ENCODE measurements around the gene EXOC3.
A peak's percentile ranks its signal among the peaks of the same experiment; 100 is the strongest.
"Not testable (repeated sequence)": the region's sequence is repeated elsewhere in the genome, so short reads cannot be mapped to it uniquely, and the experiment has no call there.

The EXOC3 gene

DNA sequence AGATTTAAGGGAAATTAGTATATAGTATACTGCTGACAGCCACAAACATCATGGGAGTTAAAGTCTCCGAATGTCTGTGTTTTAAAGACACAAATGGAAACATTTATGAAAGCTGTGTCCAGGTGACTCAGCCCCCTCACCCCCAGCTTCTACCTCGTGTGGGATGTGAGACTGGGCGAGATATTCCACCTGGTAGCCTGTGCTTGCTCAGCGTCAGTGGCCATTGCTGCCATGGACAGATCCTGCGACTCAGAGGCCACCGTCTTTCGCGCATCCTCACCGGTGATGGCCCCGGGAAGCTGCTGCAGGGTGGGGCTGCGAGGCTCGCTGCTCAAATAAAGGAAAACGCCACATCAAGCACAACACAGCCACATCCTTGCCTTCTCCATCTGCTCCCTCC, 31.2 kb upstream of the EXOC3 start:
- no peak overlapping the region for H3K4me3 ChIP-seq (ENCODE audit: low read length)
- no peak for DNase-seq (ENCODE audit: low read depth)
- TF ChIP-seq, protein P1, sequence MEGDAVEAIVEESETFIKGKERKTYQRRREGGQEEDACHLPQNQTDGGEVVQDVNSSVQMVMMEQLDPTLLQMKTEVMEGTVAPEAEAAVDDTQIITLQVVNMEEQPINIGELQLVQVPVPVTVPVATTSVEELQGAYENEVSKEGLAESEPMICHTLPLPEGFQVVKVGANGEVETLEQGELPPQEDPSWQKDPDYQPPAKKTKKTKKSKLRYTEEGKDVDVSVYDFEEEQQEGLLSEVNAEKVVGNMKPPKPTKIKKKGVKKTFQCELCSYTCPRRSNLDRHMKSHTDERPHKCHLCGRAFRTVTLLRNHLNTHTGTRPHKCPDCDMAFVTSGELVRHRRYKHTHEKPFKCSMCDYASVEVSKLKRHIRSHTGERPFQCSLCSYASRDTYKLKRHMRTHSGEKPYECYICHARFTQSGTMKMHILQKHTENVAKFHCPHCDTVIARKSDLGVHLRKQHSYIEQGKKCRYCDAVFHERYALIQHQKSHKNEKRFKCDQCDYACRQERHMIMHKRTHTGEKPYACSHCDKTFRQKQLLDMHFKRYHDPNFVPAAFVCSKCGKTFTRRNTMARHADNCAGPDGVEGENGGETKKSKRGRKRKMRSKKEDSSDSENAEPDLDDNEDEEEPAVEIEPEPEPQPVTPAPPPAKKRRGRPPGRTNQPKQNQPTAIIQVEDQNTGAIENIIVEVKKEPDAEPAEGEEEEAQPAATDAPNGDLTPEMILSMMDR (conservative IDR thresholded peaks at IDR 0.05; ENCODE audit: low read depth, low read length): no peak

DNA sequence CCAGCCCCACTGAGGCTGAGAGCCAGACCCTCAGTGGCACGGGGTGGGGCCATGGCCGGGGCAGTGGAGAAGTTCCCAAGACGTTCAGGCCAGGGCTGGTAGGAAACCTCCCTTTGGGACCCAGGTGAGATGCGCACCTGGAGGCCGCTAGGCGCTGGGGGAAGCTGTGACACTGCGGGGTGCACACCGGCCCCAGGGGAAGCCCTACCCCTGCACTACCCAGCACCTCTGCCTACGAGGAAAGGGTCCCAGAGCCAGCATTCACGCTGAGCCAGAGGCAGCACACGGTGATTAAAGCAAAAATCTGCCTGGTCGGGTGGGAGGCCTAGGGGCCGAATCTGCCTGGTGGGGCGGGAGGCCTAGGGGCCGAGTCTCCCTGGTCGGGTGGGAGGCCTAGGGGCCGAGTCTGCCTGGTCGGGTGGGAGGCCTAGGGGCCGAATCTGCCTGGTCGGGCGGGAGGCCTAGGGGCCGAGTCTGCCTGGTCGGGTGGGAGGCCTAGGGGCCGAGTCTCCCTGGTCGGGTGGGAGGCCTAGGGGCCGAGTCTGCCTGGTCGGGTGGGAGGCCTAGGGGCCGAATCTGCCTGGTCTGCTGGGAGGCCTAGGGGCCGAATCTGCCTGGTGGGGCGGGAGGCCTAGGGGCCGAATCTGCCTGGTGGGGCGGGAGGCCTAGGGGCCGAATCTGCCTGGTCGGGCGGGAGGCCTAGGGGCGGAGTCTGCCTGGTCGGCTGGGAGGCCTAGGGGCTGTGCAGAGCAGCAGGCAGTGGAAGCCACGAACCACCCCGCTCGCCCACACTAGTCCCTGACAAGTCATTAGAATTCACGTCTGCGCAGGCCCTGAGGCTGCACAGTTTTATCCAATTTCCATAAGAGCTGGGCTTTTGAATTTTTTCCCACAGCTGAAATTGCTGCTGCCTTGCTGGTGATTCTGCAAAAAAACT, 27.7 kb upstream of the EXOC3 start:
- H3K4me3 ChIP-seq (ENCODE audit: low read length): not testable (repeated sequence)
- DNase-seq (ENCODE audit: low read depth): peak; percentile 51

DNA sequence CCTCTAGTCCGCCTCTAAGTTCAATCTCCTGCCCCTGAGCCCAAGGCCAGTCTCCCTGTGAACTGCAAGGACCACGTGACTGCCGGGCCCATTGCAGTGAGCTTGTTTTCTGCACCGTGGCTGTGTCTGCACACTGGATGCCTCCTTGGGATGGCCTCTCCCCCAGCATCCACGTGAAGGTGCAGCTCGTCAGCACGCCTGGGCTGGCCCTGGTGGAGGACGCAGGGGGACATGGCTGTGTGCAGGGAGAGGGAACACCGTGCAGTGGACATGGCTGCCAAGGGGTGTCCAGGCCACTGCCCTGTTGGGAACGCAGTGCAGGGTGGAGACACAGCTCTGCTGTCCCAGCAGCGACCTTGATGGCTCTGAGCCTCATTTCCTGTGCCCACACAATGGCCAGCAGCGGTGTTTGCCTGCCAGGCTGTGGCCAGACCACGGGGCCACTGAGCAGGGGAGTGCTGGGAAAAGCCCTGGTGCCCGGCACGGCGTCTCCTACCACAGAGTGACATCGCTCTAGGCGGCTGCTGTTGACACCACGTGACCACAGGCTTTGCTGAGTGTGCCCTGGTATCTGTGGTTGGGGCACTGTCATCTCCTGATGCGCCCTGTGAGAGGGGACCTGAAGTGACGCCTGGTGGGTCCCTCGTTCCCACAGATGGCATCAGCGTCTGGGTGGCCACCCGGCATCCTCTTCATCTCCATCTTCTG, 26.9 kb upstream of the EXOC3 start:
- no peak overlapping the region for H3K4me3 ChIP-seq (ENCODE audit: low read length)
- TF ChIP-seq, protein P1 (conservative IDR thresholded peaks at IDR 0.05; ENCODE audit: low read depth, low read length): no peak
- no peak for DNase-seq (ENCODE audit: low read depth)

DNA sequence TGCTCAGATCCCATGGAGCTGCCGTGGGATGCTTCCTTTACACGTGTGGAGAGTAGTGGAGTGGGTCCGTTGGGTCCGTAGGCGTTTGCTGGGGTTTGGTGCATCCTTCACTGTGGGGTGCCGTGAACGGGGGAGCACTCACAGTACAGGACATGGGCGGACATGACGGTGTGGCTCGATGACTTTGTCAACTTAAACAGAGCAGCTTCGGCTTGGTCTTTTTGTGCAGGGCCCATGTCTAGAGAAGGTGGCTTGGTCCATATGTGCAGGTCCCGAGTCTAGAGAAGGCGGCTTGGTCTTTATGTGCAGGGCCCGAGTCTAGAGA, 26.4 kb upstream of the EXOC3 start:
- TF ChIP-seq, protein P1 (conservative IDR thresholded peaks at IDR 0.05; ENCODE audit: low read depth, low read length): no peak
- H3K4me3 ChIP-seq (ENCODE audit: low read length): no peak overlapping the region
- DNase-seq (ENCODE audit: low read depth): no peak

DNA sequence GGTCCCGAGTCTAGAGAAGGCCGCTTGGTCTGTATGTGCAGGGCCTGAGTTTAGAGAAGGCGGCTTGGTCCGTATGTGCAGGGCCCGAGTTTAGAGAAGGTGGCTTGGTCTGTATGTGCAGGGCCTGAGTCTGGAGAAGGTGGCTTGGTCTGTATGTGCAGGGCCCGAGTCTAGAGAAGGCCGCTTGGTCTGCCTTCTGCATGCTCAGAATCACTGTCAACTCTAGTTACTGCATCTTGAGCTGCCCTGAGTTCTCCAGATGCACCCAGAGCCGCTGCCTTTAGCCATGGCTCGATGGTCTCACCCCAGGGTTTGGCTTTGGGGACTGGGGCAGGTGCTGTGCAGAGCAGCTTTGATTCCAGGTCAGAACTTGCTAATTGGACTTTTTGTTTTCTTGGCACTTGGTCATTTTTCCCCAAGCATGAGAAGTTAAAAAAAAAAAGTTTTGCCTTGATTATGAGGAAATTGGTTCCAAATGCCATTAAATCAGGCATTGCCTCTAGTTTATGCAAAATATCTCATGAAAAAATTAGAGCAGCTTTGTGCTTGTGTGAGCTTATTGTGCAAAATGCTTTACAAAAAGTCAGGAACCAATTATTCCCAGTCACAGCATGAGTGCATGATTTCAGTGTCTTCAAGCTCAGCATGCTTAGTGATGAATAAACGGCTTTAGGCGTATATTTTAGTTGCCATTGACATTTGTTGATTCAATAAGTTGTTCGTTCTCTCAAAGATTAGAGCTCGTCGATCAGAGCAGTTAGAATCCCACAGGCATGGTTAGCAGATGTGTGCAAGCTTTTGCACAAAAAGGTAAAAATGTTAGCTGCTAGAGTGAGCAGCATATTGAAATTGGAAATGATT, 25.4 kb upstream of the EXOC3 start:
- TF ChIP-seq, protein P1 (conservative IDR thresholded peaks at IDR 0.05; ENCODE audit: low read depth, low read length): no peak
- no peak for DNase-seq (ENCODE audit: low read depth)
- no peak overlapping the region for H3K4me3 ChIP-seq (ENCODE audit: low read length)

DNA sequence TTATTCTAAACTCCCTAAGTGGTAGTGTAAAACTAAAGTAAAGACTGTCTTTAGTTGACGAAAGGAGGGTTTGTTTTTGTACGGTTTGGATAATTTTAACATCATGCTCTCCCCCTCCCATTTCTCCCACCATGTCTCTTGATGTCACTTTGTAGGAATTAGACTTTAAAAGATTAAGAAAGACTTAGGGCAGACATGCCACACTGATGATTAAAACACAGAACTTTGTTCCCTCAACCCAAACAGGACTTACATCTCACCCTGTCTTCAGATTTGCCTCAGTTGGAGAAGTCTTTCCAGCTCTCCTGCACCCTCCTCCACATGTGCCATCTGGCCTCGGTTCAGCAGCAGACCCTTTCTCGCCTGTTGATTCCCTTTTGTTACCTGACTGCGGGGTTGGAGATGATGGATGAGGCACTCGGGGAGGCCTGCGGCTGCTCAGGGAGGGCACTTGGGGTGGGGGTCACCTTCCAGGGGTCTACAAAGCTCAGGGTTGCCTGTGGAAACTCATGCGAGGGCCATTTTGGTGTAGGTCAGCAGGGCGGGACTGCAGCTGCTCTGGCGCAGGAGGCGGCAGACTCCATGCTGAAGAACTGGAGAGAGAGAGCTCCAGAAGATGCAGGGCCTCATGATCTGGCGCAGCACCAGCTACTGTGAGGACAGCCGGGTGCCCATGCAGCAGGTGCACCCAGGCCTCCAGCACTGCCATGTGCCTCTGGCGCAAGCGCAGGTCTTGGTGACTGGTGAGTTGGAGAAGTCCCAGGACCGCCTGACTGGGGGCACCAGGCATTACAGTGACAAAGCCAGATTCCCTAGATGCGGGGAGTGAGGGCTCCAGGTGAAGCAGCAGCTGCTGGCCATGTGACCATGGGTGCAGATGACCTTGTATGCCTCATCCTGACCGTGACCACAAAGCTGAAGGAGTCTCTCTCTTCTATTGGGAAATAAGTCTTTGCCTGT, 24.5 kb upstream of the EXOC3 start:
- TF ChIP-seq, protein P1 (conservative IDR thresholded peaks at IDR 0.05; ENCODE audit: low read depth, low read length): no peak
- no peak overlapping the region for H3K4me3 ChIP-seq (ENCODE audit: low read length)
- no peak for DNase-seq (ENCODE audit: low read depth)

All from retinal pigment epithelial cell (primary cell).